ENCODE measurements around the gene KRT74.

DNA sequence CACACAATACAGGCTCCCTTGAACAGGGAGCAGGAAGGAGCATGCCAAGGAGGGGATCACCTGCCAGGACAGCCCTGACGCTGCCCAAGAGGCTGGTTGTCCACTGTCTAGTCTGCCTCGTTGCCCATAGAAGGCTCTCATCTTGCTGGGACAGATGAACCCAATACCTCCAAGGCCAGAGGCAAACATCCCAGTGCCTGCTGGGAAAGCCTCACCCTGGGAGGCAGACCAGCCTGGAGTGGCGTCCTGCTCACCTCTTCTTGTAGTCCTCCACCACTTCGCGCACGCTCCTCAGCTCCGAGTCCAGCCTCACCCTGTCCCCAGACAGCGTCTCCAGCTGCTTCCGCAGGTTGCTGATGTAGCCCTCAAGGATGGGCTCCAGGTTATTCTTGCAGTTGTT, 42.3 kb upstream of the KRT74 start:
- no peak for TF ChIP-seq MAFK (IDR thresholded peaks at IDR 0.05; ENCODE audit: low read depth, low read length)
- TF ChIP-seq SP1 (IDR thresholded peaks at IDR 0.05; ENCODE audit: low read depth, low read length): no peak
- no peak for TF ChIP-seq ASH2L (IDR thresholded peaks at IDR 0.05; ENCODE audit: low read length)
- TF ChIP-seq TAF7 (optimal IDR thresholded peaks at IDR 0.05; ENCODE audit: borderline replicate concordance, low read depth, low read length): no peak
- TF ChIP-seq, protein P1, sequence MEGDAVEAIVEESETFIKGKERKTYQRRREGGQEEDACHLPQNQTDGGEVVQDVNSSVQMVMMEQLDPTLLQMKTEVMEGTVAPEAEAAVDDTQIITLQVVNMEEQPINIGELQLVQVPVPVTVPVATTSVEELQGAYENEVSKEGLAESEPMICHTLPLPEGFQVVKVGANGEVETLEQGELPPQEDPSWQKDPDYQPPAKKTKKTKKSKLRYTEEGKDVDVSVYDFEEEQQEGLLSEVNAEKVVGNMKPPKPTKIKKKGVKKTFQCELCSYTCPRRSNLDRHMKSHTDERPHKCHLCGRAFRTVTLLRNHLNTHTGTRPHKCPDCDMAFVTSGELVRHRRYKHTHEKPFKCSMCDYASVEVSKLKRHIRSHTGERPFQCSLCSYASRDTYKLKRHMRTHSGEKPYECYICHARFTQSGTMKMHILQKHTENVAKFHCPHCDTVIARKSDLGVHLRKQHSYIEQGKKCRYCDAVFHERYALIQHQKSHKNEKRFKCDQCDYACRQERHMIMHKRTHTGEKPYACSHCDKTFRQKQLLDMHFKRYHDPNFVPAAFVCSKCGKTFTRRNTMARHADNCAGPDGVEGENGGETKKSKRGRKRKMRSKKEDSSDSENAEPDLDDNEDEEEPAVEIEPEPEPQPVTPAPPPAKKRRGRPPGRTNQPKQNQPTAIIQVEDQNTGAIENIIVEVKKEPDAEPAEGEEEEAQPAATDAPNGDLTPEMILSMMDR (IDR thresholded peaks at IDR 0.05; ENCODE audit: control extremely low read depth in 1 of 3, insufficient read depth in 1 of 3, low read depth in 1 of 3, low read length in 3 of 3): no peak
